Smooth muscle cell (in vitro differentiated cells): ENCODE data around the gene CKAP2L. TPM values are rescaled to one million over a fixed set of nuclear protein-coding genes. Genes with fewer than 3 reads are reported as not detected.

Source experiments
- DNase-seq: peaks from one replicate; lab custom pipeline; 2025; ENCODE audit not compliant: unreplicated experiment; lab: John Stamatoyannopoulos, UW
- H2AFZ ChIP-seq: fragments of 200-600 bp; sonication (generic); 2 replicates; pipeline ENCODE4 v1.6.0; 2016; ENCODE audit warnings: antibody characterized with exemption, low read depth, mild to moderate bottlenecking
- H3F3A ChIP-seq: fragments of 200-600 bp; sonication (generic); 2 replicates; pipeline ENCODE4 v1.6.0; 2017; ENCODE audit warnings: antibody characterized with exemption, low read depth
- H3K27ac ChIP-seq: fragments of 200-600 bp; sonication (generic); 2 replicates; pipeline ENCODE4 v1.5.1; 2016; ENCODE audit warnings: low read depth, mild to moderate bottlenecking
- H3K27me3 ChIP-seq: fragments of 200-600 bp; sonication (generic); 2 replicates; pipeline ENCODE4 v1.6.1; 2016; ENCODE audit warnings: low read depth, mild to moderate bottlenecking
- H3K36me3 ChIP-seq: fragments of 200-600 bp; sonication (generic); 2 replicates; pipeline ENCODE4 v1.5.1; 2016; ENCODE audit warnings: low read depth
- H3K4me1 ChIP-seq: fragments of 200-600 bp; sonication (generic); 2 replicates; pipeline ENCODE4 v1.5.1; 2016; ENCODE audit warnings: low read depth
- H3K4me2 ChIP-seq: fragments of 200-600 bp; sonication (generic); 2 replicates; pipeline ENCODE4 v1.6.0; 2016; ENCODE audit warnings: mild to moderate bottlenecking
- H3K4me3 ChIP-seq: fragments of 200-600 bp; sonication (generic); 2 replicates; pipeline ENCODE4 v1.5.1; 2016; ENCODE audit warnings: mild to moderate bottlenecking
- H3K79me2 ChIP-seq: fragments of 200-600 bp; sonication (generic); 2 replicates; pipeline ENCODE4 v1.6.0; 2016; ENCODE audit warnings: low read depth, mild to moderate bottlenecking
- H3K9ac ChIP-seq: fragments of 200-600 bp; sonication (generic); 2 replicates; pipeline ENCODE4 v1.6.0; 2016; ENCODE audit warnings: low read depth
- H3K9me3 ChIP-seq: fragments of 200-600 bp; sonication (generic); replicated peaks from 2 replicates; pipeline ENCODE4 v1.5.1; 2016; ENCODE audit warnings: low read depth
- H4K20me1 ChIP-seq: fragments of 200-600 bp; sonication (generic); 2 replicates; pipeline ENCODE4 v1.6.0; 2016; ENCODE audit warnings: low read depth
- CTCF ChIP-seq: fragments of 200-600 bp; sonication (generic); IDR thresholded peaks from 2 replicates; pipeline ENCODE4 v1.5.1; 2017; ENCODE audit warnings: borderline replicate concordance, mild to moderate bottlenecking, antibody characterized with exemption; ENCODE audit not compliant: insufficient read depth, poor library complexity, severe bottlenecking
- whole genome bisulfite sequencing: methylation state at CpG from one replicate; pipeline ENCODE4 v1.1.7; 2016; ENCODE audit warnings: low lambda C conversion rate; 5-methylcytosine and 5-hydroxymethylcytosine counted together
- polyA plus RNA-seq: library from polyadenylated mRNA; unstranded; fragments of >200 nt; fragmentation: Nextera tagmentation; extraction: Ambion mirVana; gene quantifications from 2 replicates; pipeline ENCODE4 v1.2.1, GENCODE V29; 2016
- total RNA-seq: library from RNA; depleted of rRNA; stranded (reverse); fragments of >200 nt; gene quantifications from 2 replicates; pipeline ENCODE4 v1.2.3, GENCODE V29; 2014

The CKAP2L gene
- total and polyA plus RNA-seq, 2 experiments from 2014 or later = 6.6 to 16.7 TPM

- H3K27ac ChIP-seq = peak within 1 kb of the TSS; percentile 60
- no peak within 1 kb of the TSS for H3K9ac ChIP-seq
- no peaks in the 10 kb centered on the region for H3K27me3 ChIP-seq
- TF ChIP-seq CTCF = no peak
- H3K36me3 ChIP-seq = no peaks in the 10 kb centered on the region
- peak within 1 kb of the TSS; percentile 80 for H3K4me2 ChIP-seq
- H3F3A ChIP-seq = no peaks in the 10 kb centered on the region
- peak within 1 kb of the TSS; percentile 62 for H2AFZ ChIP-seq
- H3K4me1 ChIP-seq = peaks cover 18% of the 10 kb centered on the region
- H3K79me2 ChIP-seq = no peaks in the 10 kb centered on the region
- H4K20me1 ChIP-seq = no peaks in the 10 kb centered on the region
- peak within 1 kb of the TSS; percentile 34 for H3K4me3 ChIP-seq
- WGBS = 29% methylated on average over 13 of the region's 13 CpGs
- no peak for DNase-seq
- no peaks in the 10 kb centered on the region for H3K9me3 ChIP-seq
Measured at GRCh38 chr2:112784199-112785189, 20.1 kb upstream of the CKAP2L start, which contains the start of gene IL1A. Gene IL1A (minus strand): TSS chr2:112784493. CDS start chr2:112783770, 723 bp downstream.

GRCh38 chr2:112783187-112783714 is 18.8 kb upstream of the CKAP2L start:
- no peak for DNase-seq
- WGBS = 98% methylated on average over 3 of the region's 3 CpGs
- H4K20me1 ChIP-seq = no peaks in the 10 kb centered on the region
- no peak overlapping the region for H3K27ac ChIP-seq
- H2AFZ ChIP-seq = no peak overlapping the region
- no peaks in the 10 kb centered on the region for H3K9me3 ChIP-seq
- H3K4me1 ChIP-seq = peaks cover 18% of the 10 kb centered on the region
- no peaks in the 10 kb centered on the region for H3K79me2 ChIP-seq
- no peaks in the 10 kb centered on the region for H3K36me3 ChIP-seq
- no peaks in the 10 kb centered on the region for H3F3A ChIP-seq
- H3K4me2 ChIP-seq = peak overlapping the region; percentile 80
- no peak overlapping the region for H3K9ac ChIP-seq
- TF ChIP-seq CTCF = no peak
- H3K4me3 ChIP-seq = peak overlapping the region; percentile 34
- H3K27me3 ChIP-seq = no peaks in the 10 kb centered on the region

- H2AFZ ChIP-seq = no peak overlapping the region
- no peak overlapping the region for H3K27ac ChIP-seq
- H3K4me2 ChIP-seq = no peak overlapping the region
- no peak for DNase-seq
- no peak overlapping the region for H3K4me3 ChIP-seq
- no peaks in the 10 kb centered on the region for H3K9me3 ChIP-seq
- H3K79me2 ChIP-seq = no peaks in the 10 kb centered on the region
- no peaks in the 10 kb centered on the region for H3K27me3 ChIP-seq
- no peak overlapping the region for H3K9ac ChIP-seq
- 78% methylated on average over 3 of the region's 3 CpGs for WGBS
- no peak for TF ChIP-seq CTCF
- H4K20me1 ChIP-seq = no peaks in the 10 kb centered on the region
- H3K36me3 ChIP-seq = no peaks in the 10 kb centered on the region
- no peaks in the 10 kb centered on the region for H3F3A ChIP-seq
- H3K4me1 ChIP-seq = peaks cover 19% of the 10 kb centered on the region
Measured at GRCh38 chr2:112782234-112782799, 17.9 kb upstream of the CKAP2L start.
